Cardiac muscle cell (in vitro differentiated cells and primary cell): Measurements from ENCODE around the gene DAP3. TPM values are rescaled to one million over a fixed set of nuclear protein-coding genes. Genes with fewer than 3 reads are reported as not detected.
"Not testable (repeated sequence)": the region's sequence is repeated elsewhere in the genome, so short reads cannot be mapped to it uniquely, and the experiment has no call there.

ENCODE experiments used
- DNase-seq, 2 donors: peaks; one replicate each; pipeline versions ENCODE4 v3.0.0 to v3.0.0-alpha.2; 2010 to 2017; ENCODE audit warnings: low read depth in 1 of 2, low spot score in 1 of 2
- H3K27ac ChIP-seq: fragments of 200-600 bp; sonication (generic); 2 replicates; pipeline ENCODE4 v1.5.1; 2016
- H3K27me3 ChIP-seq: fragments of 200-600 bp; sonication (generic); 2 replicates; pipeline ENCODE4 v1.6.0; 2016; ENCODE audit warnings: control low read depth
- H3K36me3 ChIP-seq: fragments of 200-600 bp; sonication (generic); 2 replicates; pipeline ENCODE4 v1.5.1; 2016; ENCODE audit warnings: control low read depth
- H3K4me1 ChIP-seq: fragments of 200-600 bp; sonication (generic); 2 replicates; pipeline ENCODE4 v1.8.1; 2017; ENCODE audit warnings: low read depth, mild to moderate bottlenecking, mixed run types
- H3K4me3 ChIP-seq: fragments of 200-600 bp; sonication (generic); 2 replicates; pipeline ENCODE4 v1.5.1; 2016; ENCODE audit warnings: mild to moderate bottlenecking
- H3K9me3 ChIP-seq: fragments of 200-600 bp; sonication (generic); 2 replicates; pipeline ENCODE4 v1.5.1; 2017; ENCODE audit warnings: low read depth, mild to moderate bottlenecking, control low read depth
- CTCF ChIP-seq: IDR thresholded peaks from 2 replicates; pipeline ENCODE4 v1.5.1; 2012; ENCODE audit warnings: low read depth, mild to moderate bottlenecking, low read length
- polyA plus RNA-seq: library from polyadenylated mRNA; unstranded; fragments of >200 nt; fragmentation: Nextera tagmentation; extraction: Ambion mirVana; gene quantifications from 2 replicates; pipeline ENCODE4 v1.2.1, GENCODE V29; 2016
- total RNA-seq: library from RNA; depleted of rRNA; stranded (reverse); fragments of >200 nt; gene quantifications from 2 replicates; pipeline ENCODE4 v1.2.3, GENCODE V29; 2016

The DAP3 gene
- total and polyA plus RNA-seq, 2 experiments from 2014 or later, result 91.2 to 116 TPM

- DNase-seq, result peak in 1 of 2 donors; percentile 47
- Histone ChIP-seq H3K9me3 (no peaks in the 10 kb centered on the region), H3K4me3 (no peak overlapping the region), H3K4me1 (no peaks in the 10 kb centered on the region), H3K27ac (no peak overlapping the region), H3K27me3 (no peaks in the 10 kb centered on the region), H3K36me3 (peaks cover 3% of the 10 kb centered on the region)
- TF ChIP-seq CTCF, result no peak
Observed at GRCh38 chr1:155706139-155706538, 17.2 kb downstream of the DAP3 start.

GRCh38 chr1:155709391-155709790 lies 20.5 kb downstream of the DAP3 start:
- TF ChIP-seq CTCF, result no peak
- Histone ChIP-seq H3K27me3 (no peaks in the 10 kb centered on the region), H3K36me3 (peaks cover 3% of the 10 kb centered on the region), H3K4me1 (no peaks in the 10 kb centered on the region), H3K9me3 (no peaks in the 10 kb centered on the region), H3K27ac (no peak overlapping the region), H3K4me3 (no peak overlapping the region)
- no peak for DNase-seq

- not testable (repeated sequence) for H3K4me3 ChIP-seq, H3K4me1 ChIP-seq, H3K9me3 ChIP-seq, H3K36me3 ChIP-seq, H3K27ac ChIP-seq, H3K27me3 ChIP-seq, DNase-seq
Observed at GRCh38 chr1:155711457-155711856, 22.6 kb downstream of the DAP3 start.

- not testable (repeated sequence) for H3K4me3 ChIP-seq, H3K4me1 ChIP-seq, H3K36me3 ChIP-seq, H3K27me3 ChIP-seq, H3K9me3 ChIP-seq, H3K27ac ChIP-seq, DNase-seq
Observed at GRCh38 chr1:155712636-155713035, 23.7 kb downstream of the DAP3 start.

GRCh38 chr1:155713075-155713474 lies 24.2 kb downstream of the DAP3 start:
- no peaks in the 10 kb centered on the region for H3K4me1 ChIP-seq
- peaks cover 3% of the 10 kb centered on the region for H3K36me3 ChIP-seq
- H3K27ac ChIP-seq, result no peak overlapping the region
- TF ChIP-seq CTCF, result no peak
- no peak for DNase-seq
- H3K4me3 ChIP-seq, result no peak overlapping the region
- no peaks in the 10 kb centered on the region for H3K27me3 ChIP-seq
- no peaks in the 10 kb centered on the region for H3K9me3 ChIP-seq

GRCh38 chr1:155715056-155715455 lies 26.2 kb downstream of the DAP3 start:
- H3K9me3 ChIP-seq, H3K27ac ChIP-seq, H3K4me3 ChIP-seq, DNase-seq, H3K36me3 ChIP-seq, H3K4me1 ChIP-seq, H3K27me3 ChIP-seq: not testable (repeated sequence)

- no peak for TF ChIP-seq CTCF
- H3K4me3 ChIP-seq, result no peak overlapping the region
- no peaks in the 10 kb centered on the region for H3K9me3 ChIP-seq
- H3K27me3 ChIP-seq, result no peaks in the 10 kb centered on the region
- H3K4me1 ChIP-seq, result no peaks in the 10 kb centered on the region
- peaks cover 2% of the 10 kb centered on the region for H3K36me3 ChIP-seq
- H3K27ac ChIP-seq, result no peak overlapping the region
- no peak for DNase-seq
Observed at GRCh38 chr1:155715777-155716176, 26.9 kb downstream of the DAP3 start.
